Measurements from ENCODE around the gene SNX1. TPM values are rescaled to one million over a fixed set of nuclear protein-coding genes. Genes with fewer than 3 reads are reported as not detected.
A peak's percentile ranks its signal among the peaks of the same experiment; 100 is the strongest.

The SNX1 gene
- total and polyA plus RNA-seq, 2 of the 13 experiments (the other 11 are each of a cell fraction or from before 2014, with no cell fraction given): 29.3 to 60.1 TPM

DNA sequence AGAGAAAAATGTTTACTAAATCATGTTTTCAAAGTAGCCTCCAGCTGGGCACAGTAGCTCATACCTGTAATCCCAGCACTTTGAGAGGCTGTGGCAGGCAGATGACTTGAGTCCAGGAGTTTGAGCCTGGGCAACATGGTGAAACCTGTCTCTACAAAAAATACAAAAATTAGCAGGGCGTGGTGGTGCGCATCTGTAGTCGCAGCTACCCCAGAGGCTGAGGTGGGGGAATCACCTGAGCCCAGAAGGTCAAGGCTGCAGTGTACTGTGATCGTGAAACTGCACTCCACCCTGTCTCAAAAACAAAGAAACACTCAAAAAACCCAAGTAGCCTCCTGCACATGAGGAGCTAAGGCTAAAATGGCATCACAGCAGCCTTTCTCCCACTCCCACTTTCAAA is 68.7 kb downstream of the SNX1 start:
- POLR2A ChIA-PET: interaction anchor here (1.3 to 4.4 kb wide), 5 partner anchors 11 to 223 kb away, joined by 3 to 52 read pairs (median 17); partner anchors contain the start of genes CIAO2A and TRIP4
- peak overlapping the region; percentile 66 for H2AFZ ChIP-seq (ENCODE audit: low read length)
- H3K9ac ChIP-seq (ENCODE audit: insufficient read depth, low read depth, low read length): peak overlapping the region; percentile 84; the same call in 1 of the 2 replicates
- no peak for FAIRE-seq
- peaks cover 4 to 12% of the 10 kb centered on the region in 2 experiments for H3K36me3 ChIP-seq (replicated peaks in 1 of 2; ENCODE audit: control insufficient read depth in 1 of 2, insufficient read depth in 2 of 2, low read length in 2 of 2)
- no TSS peak for BruUV-seq (replicated peaks)
- peaks cover 7% of the 10 kb centered on the region; the same call in 1 of the 2 replicates for H4K20me1 ChIP-seq (ENCODE audit: insufficient read depth, low read length)
- H3K4me1 ChIP-seq (ENCODE audit: insufficient read depth, low read length): peaks cover 39% of the 10 kb centered on the region
- TF ChIP-seq ZNF232 (CRISPR knock-in tag; IDR thresholded peaks at IDR 0.05; ENCODE audit: borderline replicate concordance) (no peak), NONO (IDR thresholded peaks at IDR 0.05) (no peak), NONO (CRISPR knock-in tag; conservative IDR thresholded peaks at IDR 0.05) (no peak), RARG (CRISPR knock-in tag; IDR thresholded peaks at IDR 0.05; ENCODE audit: low read depth) (no peak), ZNF747 (CRISPR knock-in tag; IDR thresholded peaks at IDR 0.05; ENCODE audit: borderline replicate concordance) (no peak), TBX2 (CRISPR knock-in tag; IDR thresholded peaks at IDR 0.05; ENCODE audit: borderline replicate concordance) (no peak), FOXK2 (IDR thresholded peaks at IDR 0.05) (no peak), YY1 (IDR thresholded peaks at IDR 0.05; ENCODE audit: insufficient read depth, insufficient replicate concordance, low read depth, low read length) (no peak), ZNF121 (CRISPR knock-in tag; IDR thresholded peaks at IDR 0.05) (no peak), ZNF629 (CRISPR knock-in tag; conservative IDR thresholded peaks at IDR 0.05) (peak; percentile 86), ZNF274 (CRISPR knock-in tag; IDR thresholded peaks at IDR 0.05) (no peak), GTF3A (CRISPR knock-in tag; conservative IDR thresholded peaks at IDR 0.05) (no peak), ZNF510 (CRISPR knock-in tag; IDR thresholded peaks at IDR 0.05; ENCODE audit: low read depth) (no peak), SRF (IDR thresholded peaks at IDR 0.05; ENCODE audit: low read depth, low read length) (no peak), SMAD3 (CRISPR knock-in tag; IDR thresholded peaks at IDR 0.05) (peak; percentile 5; the same call in 1 of the 2 replicates), NR2F6 (IDR thresholded peaks at IDR 0.05) (0 out of 2 replicates have a peak, but pooled peaks have one; percentile 5), NR2F6 (CRISPR knock-in tag; IDR thresholded peaks at IDR 0.05) (no peak), ZNF430 (CRISPR knock-in tag; IDR thresholded peaks at IDR 0.05) (0 out of 2 replicates have a peak, but pooled peaks have one; percentile 22)
- TF ChIP-seq, protein P1, sequence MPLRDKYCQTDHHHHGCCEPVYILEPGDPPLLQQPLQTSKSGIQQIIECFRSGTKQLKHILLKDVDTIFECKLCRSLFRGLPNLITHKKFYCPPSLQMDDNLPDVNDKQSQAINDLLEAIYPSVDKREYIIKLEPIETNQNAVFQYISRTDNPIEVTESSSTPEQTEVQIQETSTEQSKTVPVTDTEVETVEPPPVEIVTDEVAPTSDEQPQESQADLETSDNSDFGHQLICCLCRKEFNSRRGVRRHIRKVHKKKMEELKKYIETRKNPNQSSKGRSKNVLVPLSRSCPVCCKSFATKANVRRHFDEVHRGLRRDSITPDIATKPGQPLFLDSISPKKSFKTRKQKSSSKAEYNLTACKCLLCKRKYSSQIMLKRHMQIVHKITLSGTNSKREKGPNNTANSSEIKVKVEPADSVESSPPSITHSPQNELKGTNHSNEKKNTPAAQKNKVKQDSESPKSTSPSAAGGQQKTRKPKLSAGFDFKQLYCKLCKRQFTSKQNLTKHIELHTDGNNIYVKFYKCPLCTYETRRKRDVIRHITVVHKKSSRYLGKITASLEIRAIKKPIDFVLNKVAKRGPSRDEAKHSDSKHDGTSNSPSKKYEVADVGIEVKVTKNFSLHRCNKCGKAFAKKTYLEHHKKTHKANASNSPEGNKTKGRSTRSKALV (CRISPR knock-in tag; IDR thresholded peaks at IDR 0.05): 0 out of 2 replicates have a peak, but pooled peaks have one; percentile 12
- TF ChIP-seq, protein P2, sequence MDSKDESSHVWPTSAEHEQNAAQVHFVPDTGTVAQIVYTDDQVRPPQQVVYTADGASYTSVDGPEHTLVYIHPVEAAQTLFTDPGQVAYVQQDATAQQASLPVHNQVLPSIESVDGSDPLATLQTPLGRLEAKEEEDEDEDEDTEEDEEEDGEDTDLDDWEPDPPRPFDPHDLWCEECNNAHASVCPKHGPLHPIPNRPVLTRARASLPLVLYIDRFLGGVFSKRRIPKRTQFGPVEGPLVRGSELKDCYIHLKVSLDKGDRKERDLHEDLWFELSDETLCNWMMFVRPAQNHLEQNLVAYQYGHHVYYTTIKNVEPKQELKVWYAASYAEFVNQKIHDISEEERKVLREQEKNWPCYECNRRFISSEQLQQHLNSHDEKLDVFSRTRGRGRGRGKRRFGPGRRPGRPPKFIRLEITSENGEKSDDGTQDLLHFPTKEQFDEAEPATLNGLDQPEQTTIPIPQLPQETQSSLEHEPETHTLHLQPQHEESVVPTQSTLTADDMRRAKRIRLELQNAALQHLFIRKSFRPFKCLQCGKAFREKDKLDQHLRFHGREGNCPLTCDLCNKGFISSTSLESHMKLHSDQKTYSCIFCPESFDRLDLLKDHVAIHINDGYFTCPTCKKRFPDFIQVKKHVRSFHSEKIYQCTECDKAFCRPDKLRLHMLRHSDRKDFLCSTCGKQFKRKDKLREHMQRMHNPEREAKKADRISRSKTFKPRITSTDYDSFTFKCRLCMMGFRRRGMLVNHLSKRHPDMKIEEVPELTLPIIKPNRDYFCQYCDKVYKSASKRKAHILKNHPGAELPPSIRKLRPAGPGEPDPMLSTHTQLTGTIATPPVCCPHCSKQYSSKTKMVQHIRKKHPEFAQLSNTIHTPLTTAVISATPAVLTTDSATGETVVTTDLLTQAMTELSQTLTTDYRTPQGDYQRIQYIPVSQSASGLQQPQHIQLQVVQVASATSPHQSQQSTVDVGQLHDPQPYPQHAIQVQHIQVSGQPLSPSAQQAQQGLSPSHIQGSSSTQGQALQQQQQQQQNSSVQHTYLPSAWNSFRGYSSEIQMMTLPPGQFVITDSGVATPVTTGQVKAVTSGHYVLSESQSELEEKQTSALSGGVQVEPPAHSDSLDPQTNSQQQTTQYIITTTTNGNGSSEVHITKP (CRISPR knock-in tag; IDR thresholded peaks at IDR 0.05; ENCODE audit: low read depth): peak; percentile 2; the same call in 1 of the 2 replicates
- H3K79me2 ChIP-seq (ENCODE audit: insufficient read depth, low read length): peaks cover 24% of the 10 kb centered on the region
- WGBS (ENCODE audit: low lambda C conversion rate): 57% methylated on average over 4 of the region's 4 CpGs
- H3K4me3 ChIP-seq (replicated peaks in 1 of 3; ENCODE audit: insufficient read depth in 1 of 3, low read depth in 2 of 3, low read length in 3 of 3): peak overlapping the region in 1 of 3 experiments; percentile 98; a peak in 1 of 6 replicates
- DNase-seq (ENCODE audit: low spot score): no peak
- H3K9me3 ChIP-seq (ENCODE audit: low read length): no peaks in the 10 kb centered on the region
- no peak for ATAC-seq
- intact Hi-C loops (cut with micrococcal nuclease; ENCODE audit: unreplicated experiment) (loop anchor here (2.0 to 5.0 kb wide), 3 partner anchors 193 to 518 kb away; partner anchors contain the start of genes CSNK1G1 and TRIP4), in situ Hi-C loops (cut with HindIII; ENCODE audit: extremely low pct_ligation_motif_present, low pct_unique_long_range_greater_than_20kb) (no loop called here)
- peak overlapping the region; percentile 90 for H3K27ac ChIP-seq (ENCODE audit: extremely low read length, insufficient read depth, low read length)
- H3K4me2 ChIP-seq (ENCODE audit: low read depth, low read length): peak overlapping the region; percentile 99
- CTCF ChIA-PET (ENCODE audit: low intra/inter-chr PET ratio, low total read pairs): no interaction called here
- H3K27me3 ChIP-seq (ENCODE audit: control insufficient read depth in 1 of 2, insufficient read depth in 2 of 2, low read length in 2 of 2): no peaks in the 10 kb centered on the region; a peak in 1 of 5 replicates

Data from HepG2 (cell line).